B cell (primary cell): ENCODE results near the gene CCR4.

Source experiments
- EZH2 ChIP-seq: IDR thresholded peaks from 2 replicates; pipeline ENCODE4 v1.6.1; 2012; ENCODE audit warnings: borderline replicate concordance, low read depth, mild to moderate bottlenecking, moderate library complexity, low read length; ENCODE audit not compliant: insufficient read depth, poor library complexity, severe bottlenecking
- TF ChIP-seq, protein P1 (sequence below): fragments of 200-600 bp; IDR thresholded peaks from one replicate; pipeline ENCODE4 v1.8.0; 2022; ENCODE audit warnings: antibody characterized with exemption, mild to moderate bottlenecking

DNA sequence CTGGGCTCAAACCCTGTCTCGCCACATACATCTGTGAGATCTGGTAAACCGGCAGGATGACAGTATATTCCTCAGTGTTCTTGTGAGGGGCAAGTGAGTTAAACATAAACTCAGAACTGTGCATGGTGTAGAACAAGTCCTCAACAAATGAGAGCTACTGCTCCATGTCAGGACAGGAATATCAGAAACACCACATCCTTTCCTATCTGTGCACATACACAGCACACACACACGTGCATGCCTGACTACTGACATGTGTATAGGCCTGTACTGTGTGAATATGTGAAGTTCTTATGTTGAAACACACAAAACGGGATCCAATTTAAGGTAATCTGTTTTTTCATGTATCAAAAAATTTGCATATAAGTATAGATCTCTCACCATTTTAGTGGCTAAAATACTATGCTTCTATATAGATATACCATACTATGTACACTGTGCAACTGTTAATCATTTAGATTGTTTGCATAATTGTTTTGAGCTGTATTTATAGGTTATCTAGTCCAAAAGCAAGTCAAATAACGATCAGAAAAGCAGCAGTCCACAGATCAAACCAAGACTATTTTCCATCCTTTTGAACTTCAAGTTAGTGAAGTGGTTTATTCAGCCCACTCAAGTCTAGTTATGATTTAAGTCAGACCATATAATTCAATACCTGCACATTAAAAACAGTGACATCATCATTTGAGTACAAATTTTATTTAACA, 44.8 kb downstream of the CCR4 start:
- TF ChIP-seq EZH2 = no peak
- TF ChIP-seq, protein P1, sequence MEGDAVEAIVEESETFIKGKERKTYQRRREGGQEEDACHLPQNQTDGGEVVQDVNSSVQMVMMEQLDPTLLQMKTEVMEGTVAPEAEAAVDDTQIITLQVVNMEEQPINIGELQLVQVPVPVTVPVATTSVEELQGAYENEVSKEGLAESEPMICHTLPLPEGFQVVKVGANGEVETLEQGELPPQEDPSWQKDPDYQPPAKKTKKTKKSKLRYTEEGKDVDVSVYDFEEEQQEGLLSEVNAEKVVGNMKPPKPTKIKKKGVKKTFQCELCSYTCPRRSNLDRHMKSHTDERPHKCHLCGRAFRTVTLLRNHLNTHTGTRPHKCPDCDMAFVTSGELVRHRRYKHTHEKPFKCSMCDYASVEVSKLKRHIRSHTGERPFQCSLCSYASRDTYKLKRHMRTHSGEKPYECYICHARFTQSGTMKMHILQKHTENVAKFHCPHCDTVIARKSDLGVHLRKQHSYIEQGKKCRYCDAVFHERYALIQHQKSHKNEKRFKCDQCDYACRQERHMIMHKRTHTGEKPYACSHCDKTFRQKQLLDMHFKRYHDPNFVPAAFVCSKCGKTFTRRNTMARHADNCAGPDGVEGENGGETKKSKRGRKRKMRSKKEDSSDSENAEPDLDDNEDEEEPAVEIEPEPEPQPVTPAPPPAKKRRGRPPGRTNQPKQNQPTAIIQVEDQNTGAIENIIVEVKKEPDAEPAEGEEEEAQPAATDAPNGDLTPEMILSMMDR = no peak
